ENCODE measurements around the gene STK17B.

DNA sequence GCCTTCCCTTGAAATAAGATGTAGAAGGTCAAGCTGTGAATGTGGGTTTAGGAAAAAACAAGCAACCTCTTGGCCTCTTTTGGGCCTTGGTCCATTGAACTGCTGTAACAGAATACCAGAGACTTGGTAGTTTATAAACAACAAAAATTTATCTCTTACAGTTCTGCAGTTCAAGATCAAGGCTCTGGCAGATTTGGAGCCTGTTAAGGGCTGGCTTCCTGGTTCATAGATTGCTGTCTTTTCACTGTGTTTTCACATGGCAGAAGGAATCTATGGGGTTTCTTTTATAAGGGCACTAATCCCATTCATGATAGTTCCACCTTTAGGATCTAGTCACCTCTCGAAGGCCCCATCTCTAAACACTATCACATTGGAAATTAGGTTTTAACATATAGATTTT lies 20.2 kb upstream of the STK17B start:
- TF ChIP-seq, protein P1, sequence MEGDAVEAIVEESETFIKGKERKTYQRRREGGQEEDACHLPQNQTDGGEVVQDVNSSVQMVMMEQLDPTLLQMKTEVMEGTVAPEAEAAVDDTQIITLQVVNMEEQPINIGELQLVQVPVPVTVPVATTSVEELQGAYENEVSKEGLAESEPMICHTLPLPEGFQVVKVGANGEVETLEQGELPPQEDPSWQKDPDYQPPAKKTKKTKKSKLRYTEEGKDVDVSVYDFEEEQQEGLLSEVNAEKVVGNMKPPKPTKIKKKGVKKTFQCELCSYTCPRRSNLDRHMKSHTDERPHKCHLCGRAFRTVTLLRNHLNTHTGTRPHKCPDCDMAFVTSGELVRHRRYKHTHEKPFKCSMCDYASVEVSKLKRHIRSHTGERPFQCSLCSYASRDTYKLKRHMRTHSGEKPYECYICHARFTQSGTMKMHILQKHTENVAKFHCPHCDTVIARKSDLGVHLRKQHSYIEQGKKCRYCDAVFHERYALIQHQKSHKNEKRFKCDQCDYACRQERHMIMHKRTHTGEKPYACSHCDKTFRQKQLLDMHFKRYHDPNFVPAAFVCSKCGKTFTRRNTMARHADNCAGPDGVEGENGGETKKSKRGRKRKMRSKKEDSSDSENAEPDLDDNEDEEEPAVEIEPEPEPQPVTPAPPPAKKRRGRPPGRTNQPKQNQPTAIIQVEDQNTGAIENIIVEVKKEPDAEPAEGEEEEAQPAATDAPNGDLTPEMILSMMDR (IDR thresholded peaks at IDR 0.05; ENCODE audit: insufficient read depth, low read length, poor library complexity, severe bottlenecking): no peak
- TF ChIP-seq EZH2phosphoT487 (conservative IDR thresholded peaks at IDR 0.05; ENCODE audit: low read length): no peak
